Esophagus squamous epithelium (tissue), 4 donors: ENCODE data around the gene ZNF3.

Source experiments
- POLR2A ChIP-seq, 4 donors: fragments of 450-650 bp; IDR thresholded peaks; one replicate each; pipeline ENCODE4 v1.6.1; 2017; ENCODE audit warnings: antibody characterized with exemption in 4 of 4, mild to moderate bottlenecking in 4 of 4, moderate library complexity in 3 of 4
- TF ChIP-seq, protein P1 (sequence below), 6 experiments: fragments of 450-650 bp in 4 of 6; fragments of 200-600 bp in 2 of 6; sonication (generic) in 2 of 6; IDR thresholded peaks; one replicate each; pipeline ENCODE4 v1.5.1; 2016 to 2019; ENCODE audit warnings: antibody characterized with exemption in 6 of 6, mild to moderate bottlenecking in 4 of 6, moderate library complexity in 4 of 6

DNA sequence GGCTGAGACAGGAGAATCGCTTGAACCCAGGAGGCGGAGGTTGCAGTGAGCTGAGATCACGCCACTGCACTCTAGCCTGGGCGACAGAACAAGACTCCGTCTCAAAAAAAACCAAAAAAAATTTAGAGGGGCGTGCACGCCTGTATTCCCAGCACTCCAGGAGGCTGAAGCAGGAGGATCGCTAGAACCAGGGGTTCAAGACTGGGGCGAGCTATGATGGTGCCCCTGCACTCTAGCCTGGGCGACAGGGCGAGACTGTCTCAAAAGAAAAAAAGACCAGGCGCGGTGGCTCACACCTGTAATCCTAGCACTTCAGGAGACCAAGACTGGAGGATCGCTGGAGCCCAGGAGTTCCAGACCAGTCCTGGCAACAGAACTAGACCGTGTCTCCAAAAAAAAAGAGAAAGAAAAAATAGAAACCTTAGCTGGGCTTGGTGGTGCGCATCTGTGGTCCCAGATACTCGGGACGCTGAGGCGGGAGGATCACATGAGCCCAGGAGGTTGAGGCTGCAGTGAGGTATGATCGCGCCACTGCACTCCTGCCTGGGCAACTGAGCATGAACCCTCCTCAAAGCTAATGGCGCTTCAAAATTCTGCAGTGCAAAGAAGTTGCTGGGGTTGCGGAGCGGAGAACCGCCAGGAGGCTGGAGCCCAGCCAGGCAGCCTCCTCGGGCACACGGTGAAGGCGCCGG, 44.9 kb upstream of the ZNF3 start:
- TF ChIP-seq, protein P1, sequence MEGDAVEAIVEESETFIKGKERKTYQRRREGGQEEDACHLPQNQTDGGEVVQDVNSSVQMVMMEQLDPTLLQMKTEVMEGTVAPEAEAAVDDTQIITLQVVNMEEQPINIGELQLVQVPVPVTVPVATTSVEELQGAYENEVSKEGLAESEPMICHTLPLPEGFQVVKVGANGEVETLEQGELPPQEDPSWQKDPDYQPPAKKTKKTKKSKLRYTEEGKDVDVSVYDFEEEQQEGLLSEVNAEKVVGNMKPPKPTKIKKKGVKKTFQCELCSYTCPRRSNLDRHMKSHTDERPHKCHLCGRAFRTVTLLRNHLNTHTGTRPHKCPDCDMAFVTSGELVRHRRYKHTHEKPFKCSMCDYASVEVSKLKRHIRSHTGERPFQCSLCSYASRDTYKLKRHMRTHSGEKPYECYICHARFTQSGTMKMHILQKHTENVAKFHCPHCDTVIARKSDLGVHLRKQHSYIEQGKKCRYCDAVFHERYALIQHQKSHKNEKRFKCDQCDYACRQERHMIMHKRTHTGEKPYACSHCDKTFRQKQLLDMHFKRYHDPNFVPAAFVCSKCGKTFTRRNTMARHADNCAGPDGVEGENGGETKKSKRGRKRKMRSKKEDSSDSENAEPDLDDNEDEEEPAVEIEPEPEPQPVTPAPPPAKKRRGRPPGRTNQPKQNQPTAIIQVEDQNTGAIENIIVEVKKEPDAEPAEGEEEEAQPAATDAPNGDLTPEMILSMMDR (IDR thresholded peaks at IDR 0.05): peak in 1 of 6 experiments; percentile 20
- peak in 1 of 4 donors; percentile 39 for TF ChIP-seq POLR2A (IDR thresholded peaks at IDR 0.05)
